ENCODE data around the gene KRT28. TPM values are rescaled to one million over a fixed set of nuclear protein-coding genes. Genes with fewer than 3 reads are reported as not detected.

KRT28 gene
- polyA plus RNA-seq, 4 donors: not detected

DNA sequence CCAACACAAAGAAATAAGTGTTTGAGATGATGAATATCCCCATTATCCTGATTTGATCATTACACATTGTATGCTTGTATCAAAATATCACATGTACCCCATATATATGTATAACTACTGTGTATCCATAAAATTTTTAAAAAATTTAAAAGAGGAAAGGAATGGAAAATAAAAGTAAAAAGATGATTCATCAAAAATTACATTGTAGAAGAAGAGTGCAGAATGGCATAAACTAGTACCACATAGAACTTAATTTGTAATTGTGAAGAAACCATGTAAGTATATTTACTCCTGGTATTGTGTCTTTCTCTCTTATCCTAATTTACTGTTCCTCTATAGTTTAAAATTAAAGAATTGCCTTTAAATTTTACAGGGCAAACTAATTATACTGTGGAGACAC is 34.1 kb upstream of the KRT28 start:
- FAIRE-seq: no peak

DNA sequence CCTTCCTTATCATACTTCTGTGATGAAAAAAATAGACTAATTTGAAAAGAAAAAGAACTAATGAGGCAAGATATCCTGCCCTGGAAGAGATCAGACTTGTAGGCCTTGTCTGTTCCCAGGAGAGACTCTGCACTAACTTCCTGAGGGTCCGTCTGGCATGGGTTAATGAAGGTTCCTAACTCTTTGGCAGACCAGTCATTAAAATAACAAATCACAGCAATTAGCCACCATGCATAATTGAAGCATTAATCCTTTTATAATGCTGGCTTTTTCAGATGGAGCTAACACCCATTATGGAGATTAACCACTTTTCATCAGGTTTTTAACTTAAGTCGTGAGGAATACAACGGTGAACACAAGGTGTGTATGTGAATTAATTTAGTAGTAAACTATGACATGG is 33.1 kb upstream of the KRT28 start:
- Histone ChIP-seq H3K27ac (ENCODE audit: low read depth in 1 of 3, low read length in 2 of 3) (no peak overlapping the region), H3K36me3 (ENCODE audit: control insufficient read depth in 3 of 3, insufficient read depth in 2 of 3, low read depth in 1 of 3, low read length in 3 of 3) (peaks cover 0 to 7% (median 0%) of the 10 kb centered on the region in 3 donors), H3K4me1 (ENCODE audit: control insufficient read depth in 3 of 3, insufficient read depth in 2 of 3, low read depth in 1 of 3, low read length in 2 of 3) (no peaks in the 10 kb centered on the region), H3K4me3 (ENCODE audit: low read depth in 1 of 3, low read length in 3 of 3) (no peak overlapping the region), H3K9me3 (ENCODE audit: control insufficient read depth in 2 of 2, insufficient read depth in 1 of 2, low read depth in 1 of 2, low read length in 1 of 2) (no peaks in the 10 kb centered on the region), H3K27me3 (ENCODE audit: control insufficient read depth in 3 of 3, insufficient read depth in 3 of 3, low read length in 3 of 3) (no peaks in the 10 kb centered on the region)
- no peak for FAIRE-seq
- no peak for DNase-seq
- WGBS, 3 donors: 80 to 95% (median 91%) methylated on average over 3 of the region's 3 CpGs

More for the DNA sequence above, 34.1 kb upstream of the KRT28 start:
- Histone ChIP-seq H3K27ac (ENCODE audit: low read depth in 1 of 3, low read length in 2 of 3) (no peak overlapping the region), H3K27me3 (ENCODE audit: control insufficient read depth in 3 of 3, insufficient read depth in 3 of 3, low read length in 3 of 3) (no peaks in the 10 kb centered on the region), H3K9me3 (ENCODE audit: control insufficient read depth in 2 of 2, insufficient read depth in 1 of 2, low read depth in 1 of 2, low read length in 1 of 2) (no peaks in the 10 kb centered on the region), H3K4me3 (ENCODE audit: low read depth in 1 of 3, low read length in 3 of 3) (no peak overlapping the region), H3K36me3 (ENCODE audit: control insufficient read depth in 3 of 3, insufficient read depth in 2 of 3, low read depth in 1 of 3, low read length in 3 of 3) (peaks cover 0 to 7% (median 0%) of the 10 kb centered on the region in 3 donors), H3K4me1 (ENCODE audit: control insufficient read depth in 3 of 3, insufficient read depth in 2 of 3, low read depth in 1 of 3, low read length in 2 of 3) (no peaks in the 10 kb centered on the region)
- DNase-seq: no peak

DNA sequence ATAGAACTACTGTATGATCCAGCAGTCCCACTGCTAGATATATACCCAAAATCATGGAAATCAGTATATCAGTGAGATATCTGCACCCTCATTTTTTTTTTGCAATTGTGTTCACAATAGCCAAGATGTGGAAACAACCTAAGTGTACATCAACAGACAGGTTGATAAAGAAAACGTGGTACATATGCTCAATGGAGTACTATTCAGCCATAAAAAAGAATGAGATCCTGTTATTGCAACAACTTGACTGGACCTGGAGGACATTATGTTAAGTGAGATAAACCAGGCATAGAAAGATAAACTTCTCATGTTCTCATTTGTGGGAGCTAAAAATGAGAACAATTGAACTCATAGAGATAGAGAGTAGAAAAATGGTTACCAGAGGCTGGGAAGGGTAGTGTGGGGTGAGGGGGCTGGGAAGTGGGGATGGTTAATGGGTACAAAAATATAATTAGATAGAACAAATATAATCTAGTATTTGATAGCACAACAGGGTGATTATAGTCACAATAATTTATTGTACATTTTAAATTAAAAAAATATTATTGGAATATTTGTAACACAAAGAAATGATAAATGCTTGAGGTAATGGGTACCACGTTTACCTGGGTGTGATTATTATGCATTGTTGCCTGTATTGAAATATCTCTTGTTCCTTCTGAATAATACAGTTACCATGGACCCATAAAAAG is 30.5 kb upstream of the KRT28 start:
- 85 to 86% (median 86%) methylated on average over 2 of the region's 2 CpGs for WGBS, 3 donors
- Histone ChIP-seq H3K36me3 (ENCODE audit: control insufficient read depth in 3 of 3, insufficient read depth in 2 of 3, low read depth in 1 of 3, low read length in 3 of 3) (peaks cover 0 to 7% (median 0%) of the 10 kb centered on the region in 3 donors), H3K4me1 (ENCODE audit: control insufficient read depth in 3 of 3, insufficient read depth in 2 of 3, low read depth in 1 of 3, low read length in 2 of 3) (no peaks in the 10 kb centered on the region), H3K27ac (ENCODE audit: low read depth in 1 of 3, low read length in 2 of 3) (no peak overlapping the region), H3K27me3 (ENCODE audit: control insufficient read depth in 3 of 3, insufficient read depth in 3 of 3, low read length in 3 of 3) (no peaks in the 10 kb centered on the region), H3K9me3 (ENCODE audit: control insufficient read depth in 2 of 2, insufficient read depth in 1 of 2, low read depth in 1 of 2, low read length in 1 of 2) (no peaks in the 10 kb centered on the region), H3K4me3 (ENCODE audit: low read depth in 1 of 3, low read length in 3 of 3) (no peak overlapping the region)
- no peak for DNase-seq
- FAIRE-seq: no peak

DNA sequence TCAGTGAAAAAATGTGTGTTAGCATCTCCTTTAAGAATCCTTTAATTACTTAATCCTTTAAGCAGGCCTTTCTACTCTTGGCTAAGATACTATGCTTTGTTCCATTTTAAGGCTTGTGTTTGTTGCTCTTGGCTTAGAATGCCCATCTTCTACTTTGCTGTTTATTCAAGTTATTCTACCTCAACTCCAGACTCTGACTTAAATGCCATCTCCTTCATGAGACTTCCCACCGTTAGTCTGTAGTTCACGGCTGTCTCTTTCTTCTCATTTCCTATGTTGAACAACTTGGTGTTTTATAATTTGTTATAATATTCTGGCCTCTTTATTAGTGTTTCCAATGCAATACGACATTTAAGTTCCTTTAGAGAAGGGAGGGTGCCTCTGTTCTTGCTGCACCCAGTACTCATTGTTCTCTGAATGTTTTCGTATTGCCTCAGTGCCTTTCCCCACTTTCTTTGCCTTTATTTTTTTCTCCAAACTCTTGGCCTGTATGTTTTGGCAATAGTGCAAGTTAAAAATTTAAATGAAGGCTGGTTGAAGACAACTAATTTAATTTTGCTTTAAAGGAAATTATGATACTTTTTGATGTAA is 28.8 kb upstream of the KRT28 start:
- no peak overlapping the region for H3K27ac ChIP-seq (ENCODE audit: low read depth in 1 of 3, low read length in 2 of 3)
- no peaks in the 10 kb centered on the region for H3K27me3 ChIP-seq (ENCODE audit: control insufficient read depth in 3 of 3, insufficient read depth in 3 of 3, low read length in 3 of 3)
- DNase-seq (no peak), FAIRE-seq (no peak)
- no peaks in the 10 kb centered on the region for H3K4me1 ChIP-seq (ENCODE audit: control insufficient read depth in 3 of 3, insufficient read depth in 2 of 3, low read depth in 1 of 3, low read length in 2 of 3)
- 86 to 94% (median 88%) methylated on average over 4 of the region's 4 CpGs for WGBS, 3 donors
- H3K36me3 ChIP-seq (ENCODE audit: control insufficient read depth in 3 of 3, insufficient read depth in 2 of 3, low read depth in 1 of 3, low read length in 3 of 3): no peaks in the 10 kb centered on the region
- H3K4me3 ChIP-seq (ENCODE audit: low read depth in 1 of 3, low read length in 3 of 3): no peak overlapping the region
- no peaks in the 10 kb centered on the region for H3K9me3 ChIP-seq (ENCODE audit: control insufficient read depth in 2 of 2, insufficient read depth in 1 of 2, low read depth in 1 of 2, low read length in 1 of 2)

DNA sequence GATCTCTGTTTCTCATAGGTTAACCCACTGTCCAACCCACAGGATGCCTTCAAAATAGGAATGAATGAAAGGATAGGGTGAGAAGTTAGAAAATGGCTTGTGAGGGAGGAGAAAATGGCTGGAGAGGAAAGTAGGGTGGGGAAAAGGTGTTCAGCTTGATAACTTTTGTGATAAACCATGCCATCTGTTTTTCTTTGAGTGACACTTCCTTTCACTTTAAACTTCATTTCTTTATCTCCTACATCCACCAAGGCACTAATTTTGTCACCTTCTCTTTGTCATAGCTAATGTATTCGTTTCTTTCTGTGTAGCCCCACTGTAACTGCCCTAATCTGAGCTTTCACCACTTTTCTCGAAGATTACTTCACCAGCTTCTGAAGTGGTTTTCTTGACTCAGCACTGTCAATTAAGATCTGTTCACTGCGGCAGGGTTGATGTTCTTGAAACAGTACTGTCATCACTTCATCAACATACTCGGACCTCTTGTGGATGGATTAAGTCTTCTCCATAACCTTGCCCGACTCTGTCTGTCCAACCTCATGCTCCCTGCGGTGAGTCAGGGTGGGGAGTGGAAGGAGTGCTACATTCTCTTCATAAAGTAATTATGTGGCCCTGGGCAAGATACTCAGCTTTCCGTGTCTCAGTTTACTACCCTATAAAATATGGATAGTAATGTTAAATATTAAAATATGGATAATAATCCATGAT is 28.1 kb upstream of the KRT28 start:
- Histone ChIP-seq H3K4me3 (ENCODE audit: low read depth in 1 of 3, low read length in 3 of 3) (no peak overlapping the region), H3K36me3 (ENCODE audit: control insufficient read depth in 3 of 3, insufficient read depth in 2 of 3, low read depth in 1 of 3, low read length in 3 of 3) (no peaks in the 10 kb centered on the region), H3K9me3 (ENCODE audit: control insufficient read depth in 2 of 2, insufficient read depth in 1 of 2, low read depth in 1 of 2, low read length in 1 of 2) (no peaks in the 10 kb centered on the region), H3K4me1 (ENCODE audit: control insufficient read depth in 3 of 3, insufficient read depth in 2 of 3, low read depth in 1 of 3, low read length in 2 of 3) (no peaks in the 10 kb centered on the region), H3K27me3 (ENCODE audit: control insufficient read depth in 3 of 3, insufficient read depth in 3 of 3, low read length in 3 of 3) (no peaks in the 10 kb centered on the region), H3K27ac (ENCODE audit: low read depth in 1 of 3, low read length in 2 of 3) (no peak overlapping the region)
- DNase-seq: no peak
- 71 to 83% (median 77%) methylated on average over 7 of the region's 7 CpGs for WGBS, 3 donors
- FAIRE-seq: no peak

DNA sequence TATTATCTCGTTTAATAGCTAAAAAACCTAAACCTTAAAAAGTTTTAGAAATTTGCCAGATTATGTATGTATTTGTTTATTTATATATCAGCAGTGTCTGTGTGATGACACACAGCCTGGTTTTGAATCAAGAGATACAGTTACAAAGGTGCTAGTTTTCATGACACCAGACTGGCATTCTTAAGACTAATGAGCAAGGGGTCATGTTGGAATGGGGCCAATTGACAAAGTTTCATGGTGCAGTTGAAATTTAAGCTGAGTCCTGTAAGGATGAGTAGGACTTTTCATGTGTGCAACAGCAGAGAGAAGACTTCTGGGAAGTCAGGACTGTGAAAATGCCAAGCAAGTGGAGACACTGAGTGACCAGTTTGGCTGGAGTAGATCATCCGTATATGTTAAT is 25.8 kb upstream of the KRT28 start:
- Histone ChIP-seq H3K9me3 (ENCODE audit: control insufficient read depth in 2 of 2, insufficient read depth in 1 of 2, low read depth in 1 of 2, low read length in 1 of 2) (no peaks in the 10 kb centered on the region), H3K27ac (ENCODE audit: low read depth in 1 of 3, low read length in 2 of 3) (no peak overlapping the region), H3K36me3 (ENCODE audit: control insufficient read depth in 3 of 3, insufficient read depth in 2 of 3, low read depth in 1 of 3, low read length in 3 of 3) (peaks cover 0 to 5% (median 0%) of the 10 kb centered on the region in 3 donors), H3K4me1 (ENCODE audit: control insufficient read depth in 3 of 3, insufficient read depth in 2 of 3, low read depth in 1 of 3, low read length in 2 of 3) (no peaks in the 10 kb centered on the region), H3K27me3 (ENCODE audit: control insufficient read depth in 3 of 3, insufficient read depth in 3 of 3, low read length in 3 of 3) (no peaks in the 10 kb centered on the region), H3K4me3 (ENCODE audit: low read depth in 1 of 3, low read length in 3 of 3) (no peak overlapping the region)
- 90 to 93% (median 90%) methylated on average over 2 of the region's 2 CpGs for WGBS, 3 donors
- FAIRE-seq (no peak), DNase-seq (no peak)

DNA sequence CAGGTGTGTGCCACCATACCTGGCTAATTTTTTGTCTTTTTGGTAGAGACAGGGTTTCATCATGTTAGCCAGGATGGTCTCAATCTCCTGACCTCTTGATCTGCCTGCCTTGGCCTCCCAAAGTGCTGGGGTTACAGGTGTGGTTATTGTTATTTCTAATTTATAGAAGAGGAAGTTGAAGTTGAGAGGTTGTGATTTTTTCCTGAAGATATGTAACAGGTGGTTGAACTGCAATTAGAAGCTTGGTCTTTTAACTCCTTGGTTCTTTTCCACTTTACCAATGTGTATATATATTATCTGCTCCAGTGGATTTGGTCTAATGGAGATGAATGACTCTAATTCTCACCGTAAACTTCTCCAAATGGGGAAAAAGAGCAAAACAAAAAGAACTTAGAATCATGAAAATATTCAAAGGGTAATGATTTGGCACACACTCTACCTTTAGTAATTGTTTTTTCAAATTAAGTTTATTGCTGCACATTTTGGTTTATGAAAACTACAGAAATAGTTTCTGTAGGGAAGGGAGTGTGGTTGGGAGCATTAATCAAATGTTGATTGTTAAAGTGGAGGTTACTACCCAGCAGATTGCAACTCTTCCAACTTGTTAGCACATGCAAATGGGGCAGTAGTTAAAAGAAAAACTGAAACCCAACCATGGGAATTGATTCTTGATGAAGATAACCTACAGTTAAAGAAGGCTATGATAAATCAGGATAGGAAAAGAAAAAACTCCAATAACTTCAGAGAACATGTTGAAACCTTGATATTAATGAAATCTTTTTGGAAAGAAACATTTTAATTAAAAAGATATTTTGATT is 24.5 kb upstream of the KRT28 start:
- DNase-seq (no peak), FAIRE-seq (no peak)
- peaks cover 0 to 5% (median 0%) of the 10 kb centered on the region in 3 donors for H3K36me3 ChIP-seq (ENCODE audit: control insufficient read depth in 3 of 3, insufficient read depth in 2 of 3, low read depth in 1 of 3, low read length in 3 of 3)
- no peaks in the 10 kb centered on the region for H3K9me3 ChIP-seq (ENCODE audit: control insufficient read depth in 2 of 2, insufficient read depth in 1 of 2, low read depth in 1 of 2, low read length in 1 of 2)
- H3K27ac ChIP-seq (ENCODE audit: low read depth in 1 of 3, low read length in 2 of 3): no peak overlapping the region
- peaks cover 0 to 4% (median 0%) of the 10 kb centered on the region in 3 donors for H3K4me1 ChIP-seq (ENCODE audit: control insufficient read depth in 3 of 3, insufficient read depth in 2 of 3, low read depth in 1 of 3, low read length in 2 of 3)
- 90 to 94% (median 91%) methylated on average over 1 of the region's 1 CpG for WGBS, 3 donors
- H3K4me3 ChIP-seq (ENCODE audit: low read depth in 1 of 3, low read length in 3 of 3): no peak overlapping the region
- no peaks in the 10 kb centered on the region for H3K27me3 ChIP-seq (ENCODE audit: control insufficient read depth in 3 of 3, insufficient read depth in 3 of 3, low read length in 3 of 3)

DNA sequence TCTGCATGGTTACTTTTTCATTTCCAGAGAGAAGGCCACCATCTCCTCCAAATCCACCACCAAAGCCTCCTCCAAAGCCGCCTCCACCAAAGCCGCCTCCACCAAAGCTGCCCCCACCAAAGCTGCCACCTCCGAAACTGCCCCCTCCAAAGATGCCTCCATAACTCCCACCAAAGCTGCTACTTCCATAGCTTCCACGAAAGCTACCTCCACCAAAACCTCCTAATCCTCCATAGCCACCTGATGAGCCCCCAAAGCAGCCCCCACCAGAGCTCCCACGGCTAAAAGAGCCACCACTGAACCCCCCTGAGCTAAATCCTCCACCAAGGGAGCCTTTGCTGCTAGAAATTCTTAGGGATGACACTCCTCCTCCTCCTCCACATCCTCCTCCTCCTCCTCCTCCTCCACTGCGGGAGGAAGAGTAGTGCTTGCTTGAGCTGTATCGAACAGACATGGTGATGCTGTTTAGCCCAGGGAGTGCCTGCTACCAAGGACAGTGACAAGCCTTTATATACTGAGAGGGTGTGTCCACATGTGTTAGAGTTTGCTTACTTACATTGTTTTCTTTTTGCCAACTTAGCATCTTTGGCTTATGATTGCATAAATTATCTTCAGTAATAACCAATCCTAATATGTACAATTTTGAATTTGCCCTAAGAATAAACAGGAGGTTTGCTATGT is 22.5 kb upstream of the KRT28 start, which contains the start of gene KRT10:
Gene KRT10 (minus strand): TSS at position 483 of the 681 bp plus-strand sequence. CDS start 29 bp downstream, at position 454.
- Histone ChIP-seq H3K27ac (ENCODE audit: low read depth in 1 of 3, low read length in 2 of 3) (no peak within 1 kb of the TSS), H3K27me3 (ENCODE audit: control insufficient read depth in 3 of 3, insufficient read depth in 3 of 3, low read length in 3 of 3) (no peaks in the 10 kb centered on the region), H3K4me1 (ENCODE audit: control insufficient read depth in 3 of 3, insufficient read depth in 2 of 3, low read depth in 1 of 3, low read length in 2 of 3) (peaks cover 0 to 7% (median 0%) of the 10 kb centered on the region in 3 donors), H3K4me3 (ENCODE audit: low read depth in 1 of 3, low read length in 3 of 3) (no peak within 1 kb of the TSS), H3K36me3 (ENCODE audit: control insufficient read depth in 3 of 3, insufficient read depth in 2 of 3, low read depth in 1 of 3, low read length in 3 of 3) (peaks cover 0 to 5% (median 2%) of the 10 kb centered on the region in 3 donors), H3K9me3 (ENCODE audit: control insufficient read depth in 2 of 2, insufficient read depth in 1 of 2, low read depth in 1 of 2, low read length in 1 of 2) (peaks cover 0 to 2% of the 10 kb centered on the region in 2 donors)
- FAIRE-seq (no peak), DNase-seq (peak in 1 of 2 donors; percentile 15)
- WGBS, 3 donors: 79 to 91% (median 90%) methylated on average over 7 of the region's 7 CpGs

Data from small intestine (tissue), 7 donors.